ENCODE data around the gene ZNF438. TPM values are rescaled to one million over a fixed set of nuclear protein-coding genes. Genes with fewer than 3 reads are reported as not detected.

The ZNF438 gene
- total RNA-seq, 2 donors from 2014 or later = 2.6 to 2.9 TPM

DNA sequence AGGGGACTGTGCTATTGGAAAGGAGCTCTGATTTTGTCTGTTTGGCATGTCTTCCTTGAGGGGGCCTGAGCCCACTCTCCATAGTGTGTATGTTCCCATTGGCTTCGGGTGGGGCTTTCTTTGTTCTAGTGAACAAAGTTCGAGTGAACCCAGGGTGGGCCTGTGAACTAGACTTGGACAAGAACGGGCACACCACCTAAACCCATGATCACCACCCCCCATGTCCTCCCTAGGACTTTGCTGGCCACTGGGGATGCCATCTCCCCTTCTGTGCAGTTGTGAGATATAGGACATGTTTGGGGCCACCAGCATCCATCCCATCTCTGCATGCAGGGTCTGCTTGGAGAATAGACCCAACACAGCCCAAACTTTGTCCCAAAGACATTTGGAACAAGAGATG is 206.6 kb downstream of the ZNF438 start:
- 56 to 65% methylated on average over 3 of the region's 3 CpGs for WGBS, 2 donors
- H3K4me3 ChIP-seq = no peak overlapping the region
- no peak overlapping the region for H3K27ac ChIP-seq
- no peaks in the 10 kb centered on the region for H3K9me3 ChIP-seq
- H3K27me3 ChIP-seq = peaks cover 0 to 5% of the 10 kb centered on the region in 2 donors
- TF ChIP-seq POLR2A (IDR thresholded peaks at IDR 0.05) (no peak), CTCF (IDR thresholded peaks at IDR 0.05) (no peak)
- intact Hi-C loops (cut with DNase I) = no loop called here
- H3K36me3 ChIP-seq (replicated peaks in 1 of 2; ENCODE audit: insufficient read depth in 1 of 2, low read depth in 2 of 2) = no peaks in the 10 kb centered on the region
- no peak for ATAC-seq
- DNase-seq = no peak
- H3K4me1 ChIP-seq = peaks cover 9% of the 10 kb centered on the region

- 73 to 86% methylated on average over 2 of the region's 2 CpGs for WGBS, 2 donors
- ATAC-seq (no peak), DNase-seq (no peak)
- Histone ChIP-seq H3K27me3 (peaks cover 0 to 5% of the 10 kb centered on the region in 2 donors), H3K4me3 (no peak overlapping the region), H3K27ac (no peak overlapping the region), H3K9me3 (no peaks in the 10 kb centered on the region), H3K4me1 (peaks cover 15% of the 10 kb centered on the region), H3K36me3 (replicated peaks in 1 of 2; ENCODE audit: insufficient read depth in 1 of 2, low read depth in 2 of 2) (no peaks in the 10 kb centered on the region)
- no peak for TF ChIP-seq POLR2A (IDR thresholded peaks at IDR 0.05)
- no peak for TF ChIP-seq CTCF (IDR thresholded peaks at IDR 0.05)
- intact Hi-C loops (cut with DNase I) = no loop called here
Observed at GRCh38 chr10:30823651-30824050, 208.0 kb downstream of the ZNF438 start.

DNA sequence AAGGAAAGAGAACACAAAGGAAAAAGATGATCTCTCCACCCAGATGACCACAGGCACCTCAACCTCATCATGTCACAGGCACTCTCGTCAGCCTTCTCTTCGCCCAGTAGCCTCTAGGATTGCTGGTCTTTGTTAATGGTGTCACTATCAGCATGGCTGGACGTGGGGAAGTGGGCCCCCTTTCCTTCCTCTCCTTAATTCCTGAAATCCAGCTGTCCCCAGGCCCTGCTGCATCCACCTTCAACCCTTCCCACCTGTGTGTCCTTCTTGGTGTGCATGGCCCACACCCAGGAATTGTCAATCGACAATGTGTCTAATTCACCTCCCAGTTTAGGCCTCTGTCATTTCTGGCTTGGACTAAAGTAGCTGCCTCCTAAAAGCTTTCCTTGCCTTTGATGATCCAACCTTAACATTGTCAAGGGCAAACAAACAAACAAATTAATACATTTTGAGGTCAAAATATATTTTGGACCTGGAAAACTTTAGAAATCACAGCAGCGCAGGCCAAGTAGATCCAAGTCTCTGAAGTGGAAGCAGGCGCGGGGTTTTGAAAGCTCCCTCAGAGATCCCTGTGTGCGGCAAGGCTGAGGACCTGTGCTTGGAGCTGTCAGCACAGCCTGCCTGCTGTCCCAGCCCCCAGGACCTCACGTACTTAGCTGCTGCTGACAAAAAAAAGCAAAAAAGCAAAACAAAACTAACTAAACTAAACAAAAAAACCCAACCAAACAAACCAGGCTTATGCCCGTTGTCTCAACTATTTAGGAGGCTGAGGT is 208.8 kb downstream of the ZNF438 start:
- Histone ChIP-seq H3K27ac (no peak overlapping the region), H3K4me1 (peaks cover 8% of the 10 kb centered on the region), H3K27me3 (no peaks in the 10 kb centered on the region), H3K36me3 (replicated peaks in 1 of 2; ENCODE audit: insufficient read depth in 1 of 2, low read depth in 2 of 2) (no peaks in the 10 kb centered on the region), H3K4me3 (no peak overlapping the region), H3K9me3 (no peaks in the 10 kb centered on the region)
- 79 to 85% methylated on average over 10 of the region's 10 CpGs for WGBS, 2 donors
- TF ChIP-seq POLR2A (IDR thresholded peaks at IDR 0.05) (no peak), CTCF (IDR thresholded peaks at IDR 0.05) (no peak)
- ATAC-seq = no peak
- DNase-seq = no peak
- intact Hi-C loops (cut with DNase I) = no loop called here

- 80 to 84% methylated on average over 9 to 16 of the region's 17 CpGs for WGBS, 2 donors
- no peak for TF ChIP-seq CTCF (IDR thresholded peaks at IDR 0.05)
- no peak for TF ChIP-seq POLR2A (IDR thresholded peaks at IDR 0.05)
- peaks cover 5% of the 10 kb centered on the region for H3K4me1 ChIP-seq
- no peaks in the 10 kb centered on the region for H3K36me3 ChIP-seq (replicated peaks in 1 of 2; ENCODE audit: insufficient read depth in 1 of 2, low read depth in 2 of 2)
- H3K27me3 ChIP-seq = no peaks in the 10 kb centered on the region
- no peaks in the 10 kb centered on the region for H3K9me3 ChIP-seq
- no peak overlapping the region for H3K27ac ChIP-seq
- no peak for DNase-seq
- intact Hi-C loops (cut with DNase I) = no loop called here
- ATAC-seq = no peak
- no peak overlapping the region for H3K4me3 ChIP-seq
Observed at GRCh38 chr10:30821994-30822692, 209.5 kb downstream of the ZNF438 start.
